ENCODE data around the gene HSFX2. TPM values are rescaled to one million over a fixed set of nuclear protein-coding genes. Genes with fewer than 3 reads are reported as not detected.
"Not testable (repeated sequence)": the region's sequence is repeated elsewhere in the genome, so short reads cannot be mapped to it uniquely, and the experiment has no call there.

HSFX2 gene
- 0.28 TPM in 1 of 2 replicates, not detected in the other for total RNA-seq (2011; cell fraction: chromatin; rRNA removed; ENCODE audit: low replicate concordance)
- not detected in 2 replicates for total RNA-seq (2011; cell fraction: nucleolus; rRNA removed)
- total RNA-seq (2011; cell fraction: nucleoplasm; rRNA removed), result 0.46 TPM in 1 of 2 replicates, not detected in the other
- total RNA-seq (2014; rRNA removed) (0.33 TPM in 1 of 2 replicates, not detected in the other), total RNA-seq (2014; rRNA removed; fragmentation: Illumina TruSeq; extraction: Trizol) (not detected in 2 replicates), total RNA-seq (2015; rRNA removed; fragmentation: Illumina TruSeq; extraction: Trizol) (0.11 TPM in 1 of 2 replicates, not detected in the other), total RNA-seq (2021) (0.11 TPM in 1 of 2 replicates, not detected in the other), polyA plus RNA-seq (2011; rRNA removed) (0.10 and 0.12 TPM in 2 replicates), polyA plus RNA-seq (2014; fragmentation: Illumina TruSeq; extraction: Trizol) (0.11 TPM in 1 of 2 replicates, not detected in the other), polyA plus RNA-seq (2014; fragmentation: Nextera tagmentation; extraction: Ambion mirVana) (under 1 TPM in 1 of 2 experiments, not detected in 1; 0.18 TPM), polyA plus RNA-seq (2014; rRNA removed) (not detected in 2 replicates), polyA minus RNA-seq (2011; rRNA and poly(A)+ RNA removed) (0.15 and 0.18 TPM in 2 replicates), Bru-seq, nascent RNA (not detected), BruChase-seq, experiment 1, labeled RNA remaining after a 2-hour chase (percentile 14 among the genes with signal in this experiment), BruChase-seq, experiment 2, labeled RNA remaining after a 6-hour chase (not detected)
- polyA plus RNA-seq (2011; cell fraction: cytosol; rRNA removed), result 0.45 TPM in 1 of 2 replicates, not detected in the other
- polyA plus RNA-seq (2011; cell fraction: nucleus; rRNA removed), result 0.37 and 0.46 TPM in 2 replicates
- 0.07 and 0.10 TPM in 2 replicates for polyA plus RNA-seq (2012)
- polyA minus RNA-seq (2011; cell fraction: cytosol; rRNA and poly(A)+ RNA removed), result not detected in 2 replicates
- polyA minus RNA-seq (2011; cell fraction: nucleus; rRNA and poly(A)+ RNA removed), result not detected in 2 replicates
- long read RNA-seq, experiment 1, partial matches to known transcripts, result 0 of 2 reads
- long read RNA-seq, experiment 1, other reads (novel, unspliced or antisense), result 0 of 2 reads
- long read RNA-seq, experiment 2, result 0 reads
- long read RNA-seq, experiment 3, partial matches to known transcripts, result 0 of 1 reads
- long read RNA-seq, experiment 3, other reads (novel, unspliced or antisense), result 0 of 1 reads

GRCh38 chrX:149595214-149595613, at the start of gene HSFX2:
Gene HSFX2, minus strand, starts transcription at chrX:149595314. Its CDS starts 614 bp downstream, at chrX:149594700.
- H3K36me3 ChIP-seq (ENCODE audit: control insufficient read depth, insufficient read depth, low read length); H3K9ac ChIP-seq (ENCODE audit: insufficient read depth in 1 of 2, low read depth in 2 of 2, low read length in 2 of 2); H3K27me3 ChIP-seq (ENCODE audit: control insufficient read depth in 2 of 2, insufficient read depth in 2 of 2, low read length in 2 of 2); H4K20me1 ChIP-seq (replicated peaks; ENCODE audit: control insufficient read depth, insufficient read depth, low read length); H3K4me1 ChIP-seq (replicated peaks in 1 of 2; ENCODE audit: control insufficient read depth in 2 of 2, insufficient read depth in 2 of 2, low read length in 2 of 2); H2AFZ ChIP-seq (ENCODE audit: low read depth, low read length); DNase-seq (ENCODE audit: extremely low read depth in 1 of 4, low spot score in 3 of 4); POLR2A ChIA-PET; H3K4me2 ChIP-seq (ENCODE audit: insufficient read depth, low read length); H3K79me2 ChIP-seq (ENCODE audit: control insufficient read depth, insufficient read depth, low read length); ATAC-seq; H3K27ac ChIP-seq (ENCODE audit: extremely low read depth, low read depth, low read length); BruUV-seq (replicated peaks); H3K9me1 ChIP-seq (ENCODE audit: control insufficient read depth, insufficient read depth, low read length); CTCF ChIA-PET (ENCODE audit: low intra/inter-chr PET ratio); intact Hi-C loops (cut with micrococcal nuclease); FAIRE-seq; H3K9me3 ChIP-seq (replicated peaks; ENCODE audit: control insufficient read depth, insufficient read depth, low read depth, low read length); H3K4me3 ChIP-seq: not testable (repeated sequence)
- in situ Hi-C loops (cut with MboI), result loop anchor here (25.0 kb wide), 1 partner anchor 217 kb away; no protein-coding TSS in a partner anchor
- no CpG with 5 or more reads among the region's 17 CpGs for whole genome bisulfite sequencing (ENCODE audit: insufficient coverage, low coverage, missing lambda C conversion rate)

GRCh38 chrX:149643496-149643895, 48.4 kb upstream of the HSFX2 start:
- no peaks in the 10 kb centered on the region for H4K20me1 ChIP-seq (replicated peaks; ENCODE audit: control insufficient read depth, insufficient read depth, low read length)
- H3K27me3 ChIP-seq (ENCODE audit: control insufficient read depth in 2 of 2, insufficient read depth in 2 of 2, low read length in 2 of 2), result 0 out of 5 replicates have a peak, but pooled peaks cover 0 to 7% of the 10 kb centered on the region in 2 experiments
- no peak overlapping the region for H3K9ac ChIP-seq (ENCODE audit: insufficient read depth in 1 of 2, low read depth in 2 of 2, low read length in 2 of 2)
- intact Hi-C loops (cut with micrococcal nuclease) (loop anchor here (10.0 kb wide), 1 partner anchor 129 kb away; no protein-coding TSS in a partner anchor), in situ Hi-C loops (cut with MboI) (loop anchor here (25.0 kb wide), 1 partner anchor 131 kb away; the partner anchor contains the start of gene IDS)
- CTCF ChIA-PET (ENCODE audit: low intra/inter-chr PET ratio), result no interaction called here
- BruUV-seq (replicated peaks), result no TSS peak
- TF ChIP-seq ZNF431 (CRISPR knock-in tag; IDR thresholded peaks at IDR 0.05) (no peak), SMAD4 (CRISPR knock-in tag; conservative IDR thresholded peaks at IDR 0.05) (no peak), ZSCAN32 (CRISPR knock-in tag; IDR thresholded peaks at IDR 0.05) (no peak), TAF7 (tag; IDR thresholded peaks at IDR 0.05) (no peak), TBP (optimal IDR thresholded peaks at IDR 0.05; ENCODE audit: low read depth, low read length) (no peak), SREBF1 (IDR thresholded peaks at IDR 0.05; ENCODE audit: borderline replicate concordance, low read depth, low read length) (no peak)
- TF ChIP-seq, protein P1, sequence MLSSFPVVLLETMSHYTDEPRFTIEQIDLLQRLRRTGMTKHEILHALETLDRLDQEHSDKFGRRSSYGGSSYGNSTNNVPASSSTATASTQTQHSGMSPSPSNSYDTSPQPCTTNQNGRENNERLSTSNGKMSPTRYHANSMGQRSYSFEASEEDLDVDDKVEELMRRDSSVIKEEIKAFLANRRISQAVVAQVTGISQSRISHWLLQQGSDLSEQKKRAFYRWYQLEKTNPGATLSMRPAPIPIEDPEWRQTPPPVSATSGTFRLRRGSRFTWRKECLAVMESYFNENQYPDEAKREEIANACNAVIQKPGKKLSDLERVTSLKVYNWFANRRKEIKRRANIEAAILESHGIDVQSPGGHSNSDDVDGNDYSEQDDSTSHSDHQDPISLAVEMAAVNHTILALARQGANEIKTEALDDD (IDR thresholded peaks at IDR 0.05), result no peak
- H3K79me2 ChIP-seq (ENCODE audit: control insufficient read depth, insufficient read depth, low read length), result no peaks in the 10 kb centered on the region
- no peaks in the 10 kb centered on the region for H3K36me3 ChIP-seq (ENCODE audit: control insufficient read depth, insufficient read depth, low read length)
- FAIRE-seq (no peak), DNase-seq (ENCODE audit: extremely low read depth in 1 of 4, low spot score in 3 of 4) (no peak), ATAC-seq (no peak)
- H3K4me3 ChIP-seq, result no peak overlapping the region
- no peak overlapping the region for H3K4me2 ChIP-seq (ENCODE audit: insufficient read depth, low read length)
- no peaks in the 10 kb centered on the region for H3K9me1 ChIP-seq (ENCODE audit: control insufficient read depth, insufficient read depth, low read length)
- POLR2A ChIA-PET, result no interaction called here
- no peak overlapping the region for H3K27ac ChIP-seq (ENCODE audit: extremely low read depth, low read depth, low read length)
- H3K9me3 ChIP-seq (replicated peaks; ENCODE audit: control insufficient read depth, insufficient read depth, low read depth, low read length), result no peaks in the 10 kb centered on the region
- WGBS (ENCODE audit: insufficient coverage, low coverage, missing lambda C conversion rate), result 4% methylated on average over 4 of the region's 4 CpGs
- H2AFZ ChIP-seq (ENCODE audit: low read depth, low read length), result no peak overlapping the region
- no peaks in the 10 kb centered on the region for H3K4me1 ChIP-seq (replicated peaks in 1 of 2; ENCODE audit: control insufficient read depth in 2 of 2, insufficient read depth in 2 of 2, low read length in 2 of 2)
